ENCODE measurements around the gene TMEM129.
"Not testable (repeated sequence)": the region's sequence is repeated elsewhere in the genome, so short reads cannot be mapped to it uniquely, and the experiment has no call there.

The TMEM129 gene

GRCh38 chr4:1705732-1706131 is 15.4 kb downstream of the TMEM129 start:
- TF ChIP-seq CTCF (IDR thresholded peaks at IDR 0.05; ENCODE audit: extremely low read depth, insufficient read depth, missing control alignments), result no peak
- no peak for DNase-seq (ENCODE audit: low spot score)
- in situ Hi-C loops (cut with MboI; ENCODE audit: low pct_unique_long_range_greater_than_20kb, low sequenced_read_pairs, unreplicated experiment), result no loop called here

GRCh38 chr4:1703867-1704266 is 17.3 kb downstream of the TMEM129 start:
- in situ Hi-C loops (cut with MboI; ENCODE audit: low pct_unique_long_range_greater_than_20kb, low sequenced_read_pairs, unreplicated experiment), result no loop called here
- no peak for TF ChIP-seq CTCF (IDR thresholded peaks at IDR 0.05; ENCODE audit: extremely low read depth, insufficient read depth, missing control alignments)
- DNase-seq (ENCODE audit: low spot score), result no peak

GRCh38 chr4:1701671-1702070 is 19.5 kb downstream of the TMEM129 start:
- in situ Hi-C loops (cut with MboI; ENCODE audit: low pct_unique_long_range_greater_than_20kb, low sequenced_read_pairs, unreplicated experiment); DNase-seq (ENCODE audit: low spot score): not testable (repeated sequence)

- no peak for TF ChIP-seq CTCF (IDR thresholded peaks at IDR 0.05; ENCODE audit: extremely low read depth, insufficient read depth, missing control alignments)
- in situ Hi-C loops (cut with MboI; ENCODE audit: low pct_unique_long_range_greater_than_20kb, low sequenced_read_pairs, unreplicated experiment), result no loop called here
- no peak for DNase-seq (ENCODE audit: low spot score)
Observed at GRCh38 chr4:1695913-1696312, 25.2 kb downstream of the TMEM129 start.

- in situ Hi-C loops (cut with MboI; ENCODE audit: low pct_unique_long_range_greater_than_20kb, low sequenced_read_pairs, unreplicated experiment), result no loop called here
- peak; percentile 79 for DNase-seq (ENCODE audit: low spot score)
- peak; percentile 92 for TF ChIP-seq CTCF (IDR thresholded peaks at IDR 0.05; ENCODE audit: extremely low read depth, insufficient read depth, missing control alignments)
Observed at GRCh38 chr4:1693131-1693896, 27.8 kb downstream of the TMEM129 start.

- in situ Hi-C loops (cut with MboI; ENCODE audit: low pct_unique_long_range_greater_than_20kb, low sequenced_read_pairs, unreplicated experiment), result no loop called here
- no peak for TF ChIP-seq CTCF (IDR thresholded peaks at IDR 0.05; ENCODE audit: extremely low read depth, insufficient read depth, missing control alignments)
- DNase-seq (ENCODE audit: low spot score), result no peak
Observed at GRCh38 chr4:1691737-1692373, 29.3 kb downstream of the TMEM129 start.

- in situ Hi-C loops (cut with MboI; ENCODE audit: low pct_unique_long_range_greater_than_20kb, low sequenced_read_pairs, unreplicated experiment), result no loop called here
- TF ChIP-seq CTCF (IDR thresholded peaks at IDR 0.05; ENCODE audit: extremely low read depth, insufficient read depth, missing control alignments), result no peak
- DNase-seq (ENCODE audit: low spot score), result no peak
Observed at GRCh38 chr4:1690698-1691097, 30.4 kb downstream of the TMEM129 start.

Data from GM13977 (cell line).